Stimulated activated CD4-positive, alpha-beta T cell treated with anti-CD3 and anti-CD28 coated beads, Interleukin-12 subunit alpha, Interleukin-12 subunit beta, amount 100 ng/mL, for 4 hours (primary cell): ENCODE measurements around the gene C22orf31.

ENCODE experiments used
- DNase-seq: peaks from one replicate; pipeline ENCODE4 v3.0.0-alpha.2; 2020

Gene C22orf31

GRCh38 chr22:29080106-29080975, 18.7 kb upstream of the C22orf31 start:
- no peak for DNase-seq

- DNase-seq: no peak
These were observed 17.7 kb upstream of the C22orf31 start for GRCh38 chr22:29079218-29079901.

GRCh38 chr22:29078869-29079207, 17.2 kb upstream of the C22orf31 start:
- DNase-seq: no peak

GRCh38 chr22:29078036-29078868, 16.6 kb upstream of the C22orf31 start:
- no peak for DNase-seq

GRCh38 chr22:29074276-29074772, 12.7 kb upstream of the C22orf31 start:
- DNase-seq: no peak

- DNase-seq: peak; percentile 11
These were observed 12.1 kb upstream of the C22orf31 start for GRCh38 chr22:29073618-29074275.

- no peak for DNase-seq
These were observed 11.5 kb upstream of the C22orf31 start, which contains the start of gene KREMEN1 for GRCh38 chr22:29072979-29073617. KREMEN1 (plus strand) TSS chr22:29073035; CDS start chr22:29073131, 96 bp downstream.

GRCh38 chr22:29072193-29072978, 10.8 kb upstream of the C22orf31 start:
- peak; percentile 84 for DNase-seq

- peak; percentile 42 for DNase-seq
These were observed 9.8 kb upstream of the C22orf31 start for GRCh38 chr22:29071261-29072045.

- DNase-seq: no peak
These were observed 8.9 kb upstream of the C22orf31 start for GRCh38 chr22:29070490-29070889.

- no peak for DNase-seq
These were observed 7.8 kb upstream of the C22orf31 start for GRCh38 chr22:29069463-29069862.

GRCh38 chr22:29065468-29066190, 4.0 kb upstream of the C22orf31 start:
- DNase-seq: no peak

- no peak for DNase-seq
These were observed 723 bp upstream of the C22orf31 start for GRCh38 chr22:29062286-29062821.

- no peak for DNase-seq
These were observed 700 bp downstream of the C22orf31 start for GRCh38 chr22:29060931-29061330.

GRCh38 chr22:29060251-29060869, 1.3 kb downstream of the C22orf31 start:
- no peak for DNase-seq

- DNase-seq: no peak
These were observed 5.2 kb downstream of the C22orf31 start for GRCh38 chr22:29056472-29056871.

- DNase-seq: no peak
These were observed 6.3 kb downstream of the C22orf31 start for GRCh38 chr22:29055192-29055830.

GRCh38 chr22:29054251-29054767, 7.3 kb downstream of the C22orf31 start:
- no peak for DNase-seq
